GM12878 (cell line): ENCODE results near the gene TMEM63B. TPM values are rescaled to one million over a fixed set of nuclear protein-coding genes. Genes with fewer than 3 reads are reported as not detected.
A peak's percentile ranks its signal among the peaks of the same experiment; 100 is the strongest.

Experiments used
- ATAC-seq: fragments of 200-7000 bp; cut with Tn5 transposase; 3 replicates; pipeline ENCODE4 v1.9.1; 2020; ENCODE audit warnings: mild to moderate bottlenecking, moderate library complexity
- BruUV-seq: library from RNA; stranded (reverse); fragments of 400-500 nt; replicated peaks from 2 replicates; lab custom pipeline; 2021; lab: Mats Ljungman, UMichigan
- CTCF ChIA-PET: fragments of 300-600 bp; sonication (Branson Sonifier 250); formaldehyde crosslinking; extraction: SDS; loops from one replicate; lab custom pipeline; 2021; ENCODE audit warnings: inconsistent platforms; lab: Yijun Ruan, JAX
- POLR2A ChIA-PET: fragments of 350-600 bp; formaldehyde crosslinking; extraction: SDS; loops from one replicate; lab custom pipeline; 2021; ENCODE audit warnings: inconsistent platforms; lab: Charles Lee
- RAD21 ChIA-PET: fragments of 300-600 bp; sonication (Branson Sonifier 250); formaldehyde crosslinking; loops from one replicate; lab custom pipeline; 2023; ENCODE audit warnings: antibody characterized with exemption; ENCODE audit not compliant: unreplicated experiment; lab: Charles Lee
- SMC1A ChIA-PET: fragments of 300-600 bp; sonication (Branson Sonifier 250); formaldehyde crosslinking; loops from one replicate; lab custom pipeline; 2023; ENCODE audit not compliant: unreplicated experiment, uncharacterized antibody; lab: Charles Lee
- DNase-seq: peaks from one replicate; pipeline ENCODE4 v3.0.0-alpha.2; 2011; ENCODE audit warnings: low read depth, low spot score
- FAIRE-seq: peaks from 3 replicates; lab custom pipeline; 2011; peaks lifted over from hg19 to GRCh38; lab: Jason Lieb, UNC
- H2AFZ ChIP-seq: 2 replicates; pipeline ENCODE4 v1.6.0; 2011; ENCODE audit warnings: low read depth, low read length, control low read depth; ENCODE audit not compliant: control insufficient read depth
- H3K27ac ChIP-seq: 2 replicates; pipeline ENCODE4 v1.5.1; 2011; ENCODE audit warnings: control low read depth; ENCODE audit not compliant: control insufficient read depth, insufficient read depth
- H3K27me3 ChIP-seq, 2 experiments: replicated peaks in 1 of 2; 2 replicates each; pipeline versions ENCODE4 v1.6.0 to v1.6.1; 2011; ENCODE audit warnings: low read length in 1 of 2; ENCODE audit not compliant: control insufficient read depth in 2 of 2, insufficient read depth in 2 of 2
- H3K36me3 ChIP-seq, 2 experiments: 2 replicates each; pipeline ENCODE4 v1.5.1; 2011; ENCODE audit warnings: low read length in 1 of 2; ENCODE audit not compliant: control insufficient read depth in 2 of 2, insufficient read depth in 2 of 2
- H3K4me1 ChIP-seq: 2 replicates; pipeline ENCODE4 v1.6.1; 2011; ENCODE audit warnings: mild to moderate bottlenecking, low read length, moderate library complexity, mixed read lengths; ENCODE audit not compliant: control insufficient read depth, insufficient read depth
- H3K4me2 ChIP-seq: 2 replicates; pipeline ENCODE4 v1.6.0; 2011; ENCODE audit warnings: control low read depth; ENCODE audit not compliant: control insufficient read depth, insufficient read depth
- H3K4me3 ChIP-seq: fragments of 200-600 bp; sonication (generic); 2 replicates; pipeline ENCODE4 v1.5.1; 2016
- H3K79me2 ChIP-seq: 2 replicates; pipeline ENCODE4 v1.6.0; 2011; ENCODE audit warnings: low read length; ENCODE audit not compliant: control insufficient read depth, insufficient read depth
- H3K9ac ChIP-seq: 2 replicates; pipeline ENCODE4 v1.8.0; 2011; ENCODE audit warnings: low read length, control low read depth, mixed read lengths; ENCODE audit not compliant: control insufficient read depth, insufficient read depth
- H3K9me3 ChIP-seq: replicated peaks from 3 replicates; pipeline ENCODE4 v1.5.1; 2011; ENCODE audit warnings: mild to moderate bottlenecking, low read length; ENCODE audit not compliant: control insufficient read depth, insufficient read depth
- H4K20me1 ChIP-seq: 2 replicates; pipeline ENCODE4 v1.6.0; 2011; ENCODE audit not compliant: control insufficient read depth, insufficient read depth
- DPF2 ChIP-seq: fragments of 450-650 bp; IDR thresholded peaks from 2 replicates; pipeline ENCODE4 v1.6.1; 2017; ENCODE audit warnings: mild to moderate bottlenecking
- ESRRA ChIP-seq: IDR thresholded peaks from 2 replicates; pipeline ENCODE4 v1.6.1; 2012; ENCODE audit warnings: mild to moderate bottlenecking, low read length, improper control_type of control experiment
- MEF2A ChIP-seq: IDR thresholded peaks from 2 replicates; pipeline ENCODE4 v1.6.1; 2011; ENCODE audit warnings: low read depth, mild to moderate bottlenecking, low read length, moderate library complexity; ENCODE audit not compliant: insufficient read depth
- NBN ChIP-seq: fragments of 450-650 bp; IDR thresholded peaks from 2 replicates; pipeline ENCODE4 v1.6.1; 2016
- NFXL1 ChIP-seq: fragments of 450-650 bp; IDR thresholded peaks from 2 replicates; pipeline ENCODE4 v1.6.1; 2017; ENCODE audit warnings: antibody characterized with exemption, mild to moderate bottlenecking, borderline replicate concordance
- NR2C2 ChIP-seq: IDR thresholded peaks from 2 replicates; pipeline ENCODE4 v1.6.1; 2011; ENCODE audit warnings: borderline replicate concordance, low read depth; ENCODE audit not compliant: control insufficient read depth, insufficient read length
- POLR2A ChIP-seq: IDR thresholded peaks from 2 replicates; pipeline ENCODE4 v1.6.1; 2011; ENCODE audit warnings: low read depth, mild to moderate bottlenecking, low read length
- SUZ12 ChIP-seq: fragments of 200-600 bp; sonication (generic); IDR thresholded peaks from one replicate; pipeline ENCODE4 v1.6.1; 2018; ENCODE audit warnings: antibody characterized with exemption, mild to moderate bottlenecking; ENCODE audit not compliant: unreplicated experiment
- ZNF217 ChIP-seq: fragments of 450-650 bp; IDR thresholded peaks from 2 replicates; pipeline ENCODE4 v1.6.1; 2017; ENCODE audit warnings: antibody characterized with exemption, mild to moderate bottlenecking
- WGBS: methylation state at CpG from one replicate; pipeline ENCODE4 v1.1.6; 2016; ENCODE audit warnings: low lambda C conversion rate; ENCODE audit not compliant: insufficient replicate concordance, insufficient coverage; ENCODE audit errors: missing lambda C conversion rate; 5-methylcytosine and 5-hydroxymethylcytosine counted together
- in situ Hi-C: fragments of 300-500 bp; cut with MboI; formaldehyde crosslinking; loops from 9 replicates; pipeline ENCODE4 v1.14.3; 2018; ENCODE audit warnings: mixed read lengths
- intact Hi-C: fragments of 100-400 bp; cut with micrococcal nuclease; formaldehyde crosslinking; loops from one replicate; pipeline ENCODE4 v1.14.2; 2022; ENCODE audit not compliant: unreplicated experiment
- polyA plus RNA-seq, 11 experiments: library from polyadenylated mRNA; depleted of rRNA in 4 of 11; unstranded in 6 of 11; stranded (reverse) in 5 of 11; fragments of >200 nt; fragmentation: Nextera tagmentation in 4 of 11; fragmentation: Illumina TruSeq in 1 of 11; extraction: Ambion mirVana in 4 of 11; extraction: Trizol in 1 of 11; gene quantifications; 1 replicate in 1 of 11; 2 replicates in 10 of 11; pipeline versions ENCODE4 v1.2.1 to v1.2.3, GENCODE V29; 2011 to 2016; ENCODE audit warnings: inconsistent platforms in 2 of 11, missing spikeins in 2 of 11, low read depth in 1 of 11
- total RNA-seq, 4 experiments: library from RNA; depleted of rRNA in 3 of 4; stranded (reverse); fragments of >200 nt in 3 of 4; fragmentation: Illumina TruSeq in 1 of 4; extraction: Trizol in 1 of 4; gene quantifications; 2 replicates each; pipeline versions ENCODE4 v1.2.1 to v1.2.3, GENCODE V29; 2013 to 2021
- TF ChIP-seq, protein P1 (sequence below): IDR thresholded peaks from 2 replicates; pipeline ENCODE4 v1.6.1; 2012; ENCODE audit warnings: mild to moderate bottlenecking, low read depth, low read length

Gene TMEM63B
- total and polyA plus RNA-seq, 10 of the 15 experiments (the other 5 are each of a cell fraction or from before 2014, with no cell fraction given), result 0.09 to 15.0 (median 7.1) TPM; not detected in 1

DNA sequence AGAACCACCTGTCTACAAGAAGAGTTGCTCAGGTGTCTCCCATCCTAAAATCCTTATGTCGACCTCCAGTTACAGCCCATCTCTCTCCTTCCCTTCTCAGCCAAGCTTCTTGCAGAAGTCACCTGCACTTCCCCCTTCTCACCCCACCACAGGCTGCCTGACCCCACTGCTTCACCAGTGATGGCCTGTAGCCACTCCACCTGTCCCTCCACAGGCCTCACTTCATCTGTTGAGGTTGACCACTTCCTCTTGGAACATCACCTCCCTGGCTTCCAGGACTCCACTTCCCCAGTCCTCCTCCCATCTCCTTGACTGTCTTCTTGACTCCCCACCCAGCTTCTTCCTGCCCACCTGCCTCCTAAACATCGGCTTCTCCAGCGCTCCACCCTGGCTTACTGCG, 25.5 kb upstream of the TMEM63B start (continued):
- TF ChIP-seq, protein P1, sequence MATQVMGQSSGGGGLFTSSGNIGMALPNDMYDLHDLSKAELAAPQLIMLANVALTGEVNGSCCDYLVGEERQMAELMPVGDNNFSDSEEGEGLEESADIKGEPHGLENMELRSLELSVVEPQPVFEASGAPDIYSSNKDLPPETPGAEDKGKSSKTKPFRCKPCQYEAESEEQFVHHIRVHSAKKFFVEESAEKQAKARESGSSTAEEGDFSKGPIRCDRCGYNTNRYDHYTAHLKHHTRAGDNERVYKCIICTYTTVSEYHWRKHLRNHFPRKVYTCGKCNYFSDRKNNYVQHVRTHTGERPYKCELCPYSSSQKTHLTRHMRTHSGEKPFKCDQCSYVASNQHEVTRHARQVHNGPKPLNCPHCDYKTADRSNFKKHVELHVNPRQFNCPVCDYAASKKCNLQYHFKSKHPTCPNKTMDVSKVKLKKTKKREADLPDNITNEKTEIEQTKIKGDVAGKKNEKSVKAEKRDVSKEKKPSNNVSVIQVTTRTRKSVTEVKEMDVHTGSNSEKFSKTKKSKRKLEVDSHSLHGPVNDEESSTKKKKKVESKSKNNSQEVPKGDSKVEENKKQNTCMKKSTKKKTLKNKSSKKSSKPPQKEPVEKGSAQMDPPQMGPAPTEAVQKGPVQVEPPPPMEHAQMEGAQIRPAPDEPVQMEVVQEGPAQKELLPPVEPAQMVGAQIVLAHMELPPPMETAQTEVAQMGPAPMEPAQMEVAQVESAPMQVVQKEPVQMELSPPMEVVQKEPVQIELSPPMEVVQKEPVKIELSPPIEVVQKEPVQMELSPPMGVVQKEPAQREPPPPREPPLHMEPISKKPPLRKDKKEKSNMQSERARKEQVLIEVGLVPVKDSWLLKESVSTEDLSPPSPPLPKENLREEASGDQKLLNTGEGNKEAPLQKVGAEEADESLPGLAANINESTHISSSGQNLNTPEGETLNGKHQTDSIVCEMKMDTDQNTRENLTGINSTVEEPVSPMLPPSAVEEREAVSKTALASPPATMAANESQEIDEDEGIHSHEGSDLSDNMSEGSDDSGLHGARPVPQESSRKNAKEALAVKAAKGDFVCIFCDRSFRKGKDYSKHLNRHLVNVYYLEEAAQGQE, result no peak
- TF ChIP-seq NBN, result no peak
- no peak for TF ChIP-seq SUZ12
- no peak for TF ChIP-seq NR2C2
- no peak for TF ChIP-seq NFXL1
- no peak for TF ChIP-seq ZNF217
- no peak for TF ChIP-seq DPF2
- no peak for TF ChIP-seq ESRRA

GRCh38 chr6:44102527-44102926, 24.8 kb upstream of the TMEM63B start:
- POLR2A ChIA-PET, result no interaction called here
- in situ Hi-C loops, result loop anchor here (10.0 kb wide), 2 partner anchors 52 to 132 kb away; partner anchors contain the start of gene CAPN11

More at GRCh38 chr6:44102527-44102926, 24.8 kb upstream of the TMEM63B start:
- no peaks in the 10 kb centered on the region for H4K20me1 ChIP-seq
- DNase-seq (no peak), FAIRE-seq (no peak), ATAC-seq (no peak)
- 100% methylated on average over 2 of the region's 2 CpGs for WGBS
- H3K27ac ChIP-seq, result no peak overlapping the region
- SMC1A ChIA-PET, result interaction anchor here (0.6 to 1.6 kb wide), 2 partner anchors 49 to 500 kb away, joined by 3 read pairs; no protein-coding TSS in a partner anchor
- H3K9me3 ChIP-seq, result no peaks in the 10 kb centered on the region
- CTCF ChIA-PET, result interaction anchor here (0.6 to 1.1 kb wide), 2 partner anchors 12 to 16 kb away, joined by 3 read pairs; no protein-coding TSS in a partner anchor
- H3K4me2 ChIP-seq, result no peak overlapping the region
- RAD21 ChIA-PET, result interaction anchor here (0.7 to 0.9 kb wide), 2 partner anchors 87 to 392 kb away, joined by 3 read pairs; no protein-coding TSS in a partner anchor
- H3K4me1 ChIP-seq, result no peaks in the 10 kb centered on the region
- no peaks in the 10 kb centered on the region for H3K79me2 ChIP-seq
- no peak overlapping the region for H2AFZ ChIP-seq
- peaks cover 16 to 20% of the 10 kb centered on the region in 2 experiments; a peak in 3 of 4 replicates for H3K36me3 ChIP-seq
- no peak overlapping the region for H3K4me3 ChIP-seq
- no TSS peak for BruUV-seq
- TF ChIP-seq POLR2A, result 0 out of 2 replicates have a peak, but pooled peaks have one; percentile 18
- no peak for TF ChIP-seq MEF2A
- TF ChIP-seq, all 136 proteins: peak for 1
- intact Hi-C loops, result no loop called here
- no peaks in the 10 kb centered on the region for H3K27me3 ChIP-seq
- H3K9ac ChIP-seq, result no peak overlapping the region
